Measurements from ENCODE around the gene TRIM66. TPM values are rescaled to one million over a fixed set of nuclear protein-coding genes. Genes with fewer than 3 reads are reported as not detected.

TRIM66 gene
- total RNA-seq, 1 donor from 2014 or later: 15.0 TPM

- peaks cover 66% of the 10 kb centered on the region for H3K36me3 ChIP-seq
Measured at GRCh38 chr11:8639655-8640054, 42.8 kb downstream of the TRIM66 start.

GRCh38 chr11:8638300-8638699, 44.2 kb downstream of the TRIM66 start:
- TF ChIP-seq, protein P1, sequence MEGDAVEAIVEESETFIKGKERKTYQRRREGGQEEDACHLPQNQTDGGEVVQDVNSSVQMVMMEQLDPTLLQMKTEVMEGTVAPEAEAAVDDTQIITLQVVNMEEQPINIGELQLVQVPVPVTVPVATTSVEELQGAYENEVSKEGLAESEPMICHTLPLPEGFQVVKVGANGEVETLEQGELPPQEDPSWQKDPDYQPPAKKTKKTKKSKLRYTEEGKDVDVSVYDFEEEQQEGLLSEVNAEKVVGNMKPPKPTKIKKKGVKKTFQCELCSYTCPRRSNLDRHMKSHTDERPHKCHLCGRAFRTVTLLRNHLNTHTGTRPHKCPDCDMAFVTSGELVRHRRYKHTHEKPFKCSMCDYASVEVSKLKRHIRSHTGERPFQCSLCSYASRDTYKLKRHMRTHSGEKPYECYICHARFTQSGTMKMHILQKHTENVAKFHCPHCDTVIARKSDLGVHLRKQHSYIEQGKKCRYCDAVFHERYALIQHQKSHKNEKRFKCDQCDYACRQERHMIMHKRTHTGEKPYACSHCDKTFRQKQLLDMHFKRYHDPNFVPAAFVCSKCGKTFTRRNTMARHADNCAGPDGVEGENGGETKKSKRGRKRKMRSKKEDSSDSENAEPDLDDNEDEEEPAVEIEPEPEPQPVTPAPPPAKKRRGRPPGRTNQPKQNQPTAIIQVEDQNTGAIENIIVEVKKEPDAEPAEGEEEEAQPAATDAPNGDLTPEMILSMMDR (IDR thresholded peaks at IDR 0.05): no peak
- DNase-seq: no peak
- Histone ChIP-seq H3K4me3 (no peak overlapping the region), H3K36me3 (peaks cover 61% of the 10 kb centered on the region), H3K4me1 (no peaks in the 10 kb centered on the region), H3K27ac (no peak overlapping the region), H3K9me3 (no peaks in the 10 kb centered on the region), H3K27me3 (no peaks in the 10 kb centered on the region)
- no peak for ATAC-seq
- intact Hi-C loops (cut with DNase I): no loop called here

More at GRCh38 chr11:8639655-8640054, 42.8 kb downstream of the TRIM66 start:
- Histone ChIP-seq H3K27ac (no peak overlapping the region), H3K4me1 (no peaks in the 10 kb centered on the region), H3K27me3 (no peaks in the 10 kb centered on the region), H3K9me3 (no peaks in the 10 kb centered on the region), H3K4me3 (no peak overlapping the region)
- DNase-seq (no peak), ATAC-seq (no peak)
- intact Hi-C loops (cut with DNase I): no loop called here
- TF ChIP-seq, protein P1 (IDR thresholded peaks at IDR 0.05): no peak

DNA sequence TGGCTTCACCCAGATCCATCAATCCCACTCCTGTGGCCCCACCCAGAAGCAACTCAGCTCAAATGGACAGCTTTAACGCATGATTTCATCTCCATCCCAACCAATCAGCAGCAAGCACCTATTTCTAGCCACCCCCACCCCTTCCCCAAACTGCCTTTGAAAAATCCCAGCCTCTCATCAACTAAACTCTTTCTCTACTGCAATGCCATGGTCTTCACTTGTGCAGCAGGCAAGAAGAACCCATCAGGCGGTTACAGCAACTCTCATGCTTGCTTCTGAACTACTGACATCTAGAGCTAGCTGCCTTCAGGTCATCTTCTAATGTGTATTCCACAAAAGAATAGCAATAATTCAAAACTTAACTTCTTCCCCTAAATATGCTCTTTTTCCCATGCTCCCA, 46.3 kb downstream of the TRIM66 start:
- TF ChIP-seq, protein P1 (IDR thresholded peaks at IDR 0.05): no peak
- Histone ChIP-seq H3K9me3 (no peaks in the 10 kb centered on the region), H3K27ac (no peak overlapping the region), H3K4me3 (no peak overlapping the region), H3K36me3 (peaks cover 46% of the 10 kb centered on the region), H3K27me3 (no peaks in the 10 kb centered on the region), H3K4me1 (no peaks in the 10 kb centered on the region)
- ATAC-seq: no peak
- no peak for DNase-seq
- intact Hi-C loops (cut with DNase I): no loop called here

- ATAC-seq (no peak), DNase-seq (no peak)
- TF ChIP-seq, protein P1 (IDR thresholded peaks at IDR 0.05): no peak
- no peaks in the 10 kb centered on the region for H3K4me1 ChIP-seq
- no peaks in the 10 kb centered on the region for H3K27me3 ChIP-seq
- H3K9me3 ChIP-seq: no peaks in the 10 kb centered on the region
- H3K36me3 ChIP-seq: peaks cover 34% of the 10 kb centered on the region
- intact Hi-C loops (cut with DNase I): no loop called here
- no peak overlapping the region for H3K4me3 ChIP-seq
- no peak overlapping the region for H3K27ac ChIP-seq
Measured at GRCh38 chr11:8634498-8634897, 48.0 kb downstream of the TRIM66 start.

- ATAC-seq (no peak), DNase-seq (no peak)
- Histone ChIP-seq H3K27ac (no peak overlapping the region), H3K4me1 (no peaks in the 10 kb centered on the region), H3K4me3 (no peak overlapping the region), H3K36me3 (peaks cover 14% of the 10 kb centered on the region), H3K27me3 (no peaks in the 10 kb centered on the region), H3K9me3 (no peaks in the 10 kb centered on the region)
- TF ChIP-seq, protein P1 (IDR thresholded peaks at IDR 0.05): no peak
- intact Hi-C loops (cut with DNase I): no loop called here
Measured at GRCh38 chr11:8631395-8632118, 50.9 kb downstream of the TRIM66 start.
